Choroid plexus epithelial cell (primary cell): Measurements from ENCODE around the gene MNAT1.
"Not testable (repeated sequence)": the region's sequence is repeated elsewhere in the genome, so short reads cannot be mapped to it uniquely, and the experiment has no call there.

Source experiments
- DNase-seq: peaks from one replicate; pipeline ENCODE4 v3.0.0-alpha.2; 2010; ENCODE audit warnings: low read depth
- H3K4me3 ChIP-seq: 2 replicates; pipeline ENCODE4 v1.5.1; 2011; ENCODE audit warnings: low read depth, mild to moderate bottlenecking, control low read depth, low read length, moderate library complexity
- CTCF ChIP-seq: conservative IDR thresholded peaks from 2 replicates; pipeline ENCODE4 v1.5.1; 2011; ENCODE audit warnings: low read depth, mild to moderate bottlenecking, control low read depth, inconsistent platforms, low read length, moderate library complexity

MNAT1 gene

GRCh38 chr14:60722357-60723115 is 12.0 kb upstream of the MNAT1 start:
- H3K4me3 ChIP-seq, result peak overlapping the region; percentile 88
- DNase-seq, result peak; percentile 78

GRCh38 chr14:60723116-60723906 is 11.2 kb upstream of the MNAT1 start:
- TF ChIP-seq CTCF, result no peak
- H3K4me3 ChIP-seq, result peak overlapping the region; percentile 88
- peak; percentile 72 for DNase-seq

More at GRCh38 chr14:60722357-60723115, 12.0 kb upstream of the MNAT1 start:
- TF ChIP-seq CTCF, result no peak

- no peak for TF ChIP-seq CTCF
- peak; percentile 89 for DNase-seq
- peak within 1 kb of the TSS; percentile 88 for H3K4me3 ChIP-seq
These were observed 10.5 kb upstream of the MNAT1 start, which contains the start of gene SIX4 for GRCh38 chr14:60723907-60724618. SIX4 (minus strand) TSS chr14:60724351; CDS start chr14:60724074, 277 bp downstream.

- not testable (repeated sequence) for H3K4me3 ChIP-seq, DNase-seq
These were observed 3.3 kb upstream of the MNAT1 start for GRCh38 chr14:60731291-60731690.

GRCh38 chr14:60732840-60733483 is 1.6 kb upstream of the MNAT1 start:
- DNase-seq, result no peak

GRCh38 chr14:60735416-60735815 is 855 bp downstream of the MNAT1 start:
- no peak for DNase-seq
- H3K4me3 ChIP-seq, result peak overlapping the region; percentile 88
- no peak for TF ChIP-seq CTCF

More at GRCh38 chr14:60732840-60733483, 1.6 kb upstream of the MNAT1 start:
- no peak overlapping the region for H3K4me3 ChIP-seq
- TF ChIP-seq CTCF, result no peak
